ENCODE results near the gene DNAJB5. TPM values are rescaled to one million over a fixed set of nuclear protein-coding genes. Genes with fewer than 3 reads are reported as not detected.

Gene DNAJB5
- total RNA-seq, 4 donors from 2014 or later, result 4.5 to 11.2 (median 9.0) TPM

- no peaks in the 10 kb centered on the region for H3K9me3 ChIP-seq
- peak overlapping the region in 1 of 4 donors; percentile 23 for H3K27ac ChIP-seq
- H3K36me3 ChIP-seq, result peaks cover 0 to 41% (median 0%) of the 10 kb centered on the region in 3 donors
- peak overlapping the region in 3 of 4 donors; percentile 9 to 39 (median 32) for H3K4me3 ChIP-seq
- no peak for DNase-seq (ENCODE audit: low spot score in 2 of 2)
- H3K4me1 ChIP-seq, result peaks cover 0 to 4% (median 0%) of the 10 kb centered on the region in 4 donors
- H3K27me3 ChIP-seq, result no peaks in the 10 kb centered on the region
- 36 to 45% methylated on average over 47 to 48 of the region's 48 CpGs for WGBS, 2 donors
- no peak for TF ChIP-seq CTCF (IDR thresholded peaks at IDR 0.05)
- TF ChIP-seq POLR2A (IDR thresholded peaks at IDR 0.05), result no peak
- TF ChIP-seq EP300 (IDR thresholded peaks at IDR 0.05), result no peak
These were observed 46.5 kb downstream of the DNAJB5 start for GRCh38 chr9:35035851-35036701.

DNA sequence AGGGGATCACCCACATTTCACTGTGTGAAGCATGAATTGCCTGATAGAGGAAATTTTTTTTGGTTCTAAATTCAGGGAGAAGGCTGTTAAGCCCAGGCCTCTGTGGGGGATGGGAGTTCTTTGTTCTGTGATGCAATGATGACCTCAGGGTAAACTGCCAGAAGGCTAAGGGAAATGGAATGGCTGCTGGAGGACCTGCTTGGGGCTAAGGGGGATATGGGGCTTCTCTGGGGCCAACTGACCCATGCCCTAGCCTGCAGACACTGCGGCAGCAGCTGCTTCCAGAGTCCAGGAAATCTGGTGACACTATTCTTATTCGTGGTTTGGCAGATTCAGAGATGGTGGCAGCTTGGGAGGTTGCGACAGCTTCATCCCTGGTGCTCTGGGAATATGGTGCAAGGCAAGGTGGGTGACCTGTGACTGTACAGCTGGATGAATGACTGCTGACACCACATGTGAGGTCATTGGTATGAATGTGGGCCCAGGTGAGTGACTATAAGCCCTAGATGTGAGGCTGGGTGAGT lies 52.6 kb downstream of the DNAJB5 start:
- no peak for TF ChIP-seq POLR2A (IDR thresholded peaks at IDR 0.05)
- TF ChIP-seq CTCF (IDR thresholded peaks at IDR 0.05), result no peak
- TF ChIP-seq EP300 (IDR thresholded peaks at IDR 0.05), result peak in 1 of 2 donors; percentile 9
- Histone ChIP-seq H3K9me3 (no peaks in the 10 kb centered on the region), H3K27me3 (no peaks in the 10 kb centered on the region), H3K4me1 (peaks cover 0 to 3% (median 0%) of the 10 kb centered on the region in 4 donors), H3K36me3 (peaks cover 0 to 51% (median 0%) of the 10 kb centered on the region in 3 donors), H3K27ac (no peak overlapping the region), H3K4me3 (no peak overlapping the region)
- peak in 1 of 2 donors; percentile 23 for DNase-seq (ENCODE audit: low spot score in 2 of 2)
- 74 to 80% methylated on average over 2 to 3 of the region's 3 CpGs for WGBS, 2 donors

DNA sequence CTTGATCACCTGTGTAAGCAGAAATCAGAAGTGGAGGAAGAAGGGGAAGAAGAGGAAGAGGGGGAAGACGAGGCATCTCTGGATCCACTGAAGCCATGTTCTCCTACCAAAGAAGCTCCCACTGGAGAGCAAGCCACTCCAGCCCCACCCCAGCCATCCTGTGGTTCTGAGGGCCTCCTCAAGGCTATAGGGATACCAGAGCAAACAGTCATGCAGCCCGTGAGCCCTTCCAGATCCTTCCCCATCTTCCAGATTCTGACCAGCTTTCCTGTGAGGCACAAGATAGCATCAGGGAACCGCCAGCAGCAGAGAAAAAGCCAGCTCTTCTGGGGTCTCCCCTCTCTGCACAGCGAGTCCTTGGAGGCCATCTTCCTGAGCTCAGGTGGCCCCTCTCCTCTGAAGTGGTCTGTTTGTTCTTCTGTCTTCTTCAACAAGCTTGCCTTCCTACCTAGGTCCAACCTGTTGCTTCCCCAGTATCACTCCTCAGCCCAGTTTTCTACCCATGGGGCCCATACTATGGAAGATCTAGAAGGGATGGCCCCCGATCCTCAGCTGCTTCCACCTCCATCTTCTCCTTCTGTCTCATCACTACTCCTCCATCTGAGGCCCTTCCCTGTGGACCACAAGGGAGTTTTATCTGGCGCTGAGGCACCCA lies 53.5 kb downstream of the DNAJB5 start:
- no peak for DNase-seq (ENCODE audit: low spot score in 2 of 2)
- no peak overlapping the region for H3K27ac ChIP-seq

DNA sequence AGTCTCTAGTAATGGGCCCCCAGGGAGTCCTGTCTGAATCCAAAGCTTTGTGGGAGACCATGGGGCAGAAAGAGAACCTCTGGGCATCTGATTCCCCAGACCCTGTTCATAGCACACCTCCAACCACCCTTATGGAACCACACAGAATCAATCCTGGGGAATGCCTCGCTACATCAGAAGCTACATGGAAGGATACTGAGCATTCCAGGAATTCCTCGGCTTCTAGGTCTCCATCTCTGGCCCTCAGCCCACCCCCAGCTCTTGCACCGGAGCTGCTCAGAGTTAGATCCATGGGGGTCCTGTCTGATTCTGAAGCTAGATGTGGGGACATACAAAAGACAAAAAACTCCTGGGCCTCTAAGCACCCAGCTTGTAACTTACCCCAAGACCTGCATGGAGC lies 54.5 kb downstream of the DNAJB5 start:
- TF ChIP-seq POLR2A (IDR thresholded peaks at IDR 0.05) (no peak), EP300 (IDR thresholded peaks at IDR 0.05) (no peak), CTCF (IDR thresholded peaks at IDR 0.05) (no peak)
- Histone ChIP-seq H3K36me3 (peaks cover 0 to 60% (median 0%) of the 10 kb centered on the region in 3 donors), H3K9me3 (no peaks in the 10 kb centered on the region), H3K4me1 (peaks cover 0 to 3% (median 0%) of the 10 kb centered on the region in 4 donors), H3K27ac (no peak overlapping the region), H3K27me3 (no peaks in the 10 kb centered on the region), H3K4me3 (no peak overlapping the region)
- DNase-seq (ENCODE audit: low spot score in 2 of 2), result no peak
- 63 to 74% methylated on average over 3 of the region's 3 CpGs for WGBS, 2 donors

More for the DNA sequence above, 53.5 kb downstream of the DNAJB5 start:
- no peak for TF ChIP-seq POLR2A (IDR thresholded peaks at IDR 0.05)
- no peak for TF ChIP-seq EP300 (IDR thresholded peaks at IDR 0.05)
- TF ChIP-seq CTCF (IDR thresholded peaks at IDR 0.05), result no peak
- Histone ChIP-seq H3K9me3 (no peaks in the 10 kb centered on the region), H3K36me3 (peaks cover 0 to 55% (median 0%) of the 10 kb centered on the region in 3 donors), H3K4me1 (peaks cover 0 to 3% (median 0%) of the 10 kb centered on the region in 4 donors), H3K27me3 (no peaks in the 10 kb centered on the region), H3K4me3 (no peak overlapping the region)
- WGBS, 2 donors, result 88 to 89% methylated on average over 6 of the region's 6 CpGs

Other genes starting within 250 kb of the DNAJB5 start
- gene PHF24, start 31.5 kb upstream of the DNAJB5 start, total RNA-seq, result 1 to 10 TPM in 1 of 4 donors, under 1 TPM in 3; 0.21 to 1.2 (median 0.63) TPM
- gene VCP, start 82.9 kb downstream of the DNAJB5 start, total RNA-seq, result 100 to 1,000 TPM; 134 to 190 (median 149) TPM
- 10 to 100 TPM; 14.4 to 30.8 (median 20.8) TPM for gene FANCG, start 90.2 kb downstream of the DNAJB5 start, total RNA-seq
- gene PIGO, start 106.8 kb downstream of the DNAJB5 start, total RNA-seq, result 10 to 100 TPM; 16.1 to 23.2 (median 18.7) TPM
- 10 to 100 TPM; 67.2 to 97.7 (median 93.7) TPM for gene STOML2, start 113.4 kb downstream of the DNAJB5 start, total RNA-seq
- 10 to 100 TPM; 13.3 to 19.5 (median 14.7) TPM for gene ATOSB, start 126.1 kb downstream of the DNAJB5 start, total RNA-seq
- 10 to 100 TPM; 28.0 to 39.3 (median 34.3) TPM for gene UNC13B, start 172.3 kb downstream of the DNAJB5 start, total RNA-seq